HG03558 (cell line): ENCODE data around the gene TTC28.

Experiments used
- ATAC-seq: cut with Tn5 transposase; IDR thresholded peaks from one replicate; pipeline ENCODE4 v1.9.1; 2021; ENCODE audit warnings: moderate number of reproducible peaks; ENCODE audit not compliant: unreplicated experiment; ENCODE audit errors: extremely low read depth

Gene TTC28

DNA sequence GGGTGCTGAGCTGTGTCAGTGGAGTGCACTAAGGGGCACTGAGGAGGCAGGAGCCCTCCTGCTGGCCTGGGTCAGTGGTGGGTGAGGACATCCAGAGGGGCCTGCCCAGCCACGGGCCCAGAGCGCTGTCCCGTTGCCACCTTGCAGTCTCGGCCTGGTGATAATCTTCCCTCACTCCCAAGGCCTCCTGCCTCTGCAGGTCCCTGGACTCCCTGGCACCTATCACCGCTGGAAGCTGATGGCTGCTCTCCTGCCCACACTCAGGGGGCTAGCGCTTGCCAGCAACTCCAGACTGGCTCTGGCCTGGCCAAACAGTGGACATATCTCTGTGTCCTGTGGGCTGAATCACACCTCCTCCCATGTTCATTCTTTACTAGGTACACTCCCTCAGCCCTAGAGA, 674.1 kb downstream of the TTC28 start:
- ATAC-seq: no peak

DNA sequence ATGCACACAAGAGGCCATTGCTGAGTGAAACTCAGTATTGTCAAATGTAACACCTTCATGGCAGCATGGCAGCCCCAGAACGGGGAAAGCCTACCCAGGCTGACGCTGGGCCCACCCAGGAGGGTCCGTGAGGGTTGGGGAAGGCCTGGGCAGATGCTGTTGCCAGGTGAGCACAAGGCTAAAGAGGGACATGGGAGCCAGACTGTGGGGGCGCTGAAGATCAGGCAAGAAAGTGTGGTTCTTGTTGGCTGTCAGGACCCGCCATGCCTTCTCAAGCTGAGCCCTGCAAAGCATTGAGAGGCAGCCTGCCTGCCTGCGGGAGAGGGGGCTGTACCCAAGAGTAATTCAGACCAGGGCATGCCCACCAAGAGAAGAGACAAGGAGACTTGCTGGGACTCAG, 675.6 kb downstream of the TTC28 start:
- ATAC-seq: no peak

GRCh38 chr22:28002863-28003565, 676.6 kb downstream of the TTC28 start:
- no peak for ATAC-seq

GRCh38 chr22:28002181-28002700, 677.4 kb downstream of the TTC28 start:
- no peak for ATAC-seq

DNA sequence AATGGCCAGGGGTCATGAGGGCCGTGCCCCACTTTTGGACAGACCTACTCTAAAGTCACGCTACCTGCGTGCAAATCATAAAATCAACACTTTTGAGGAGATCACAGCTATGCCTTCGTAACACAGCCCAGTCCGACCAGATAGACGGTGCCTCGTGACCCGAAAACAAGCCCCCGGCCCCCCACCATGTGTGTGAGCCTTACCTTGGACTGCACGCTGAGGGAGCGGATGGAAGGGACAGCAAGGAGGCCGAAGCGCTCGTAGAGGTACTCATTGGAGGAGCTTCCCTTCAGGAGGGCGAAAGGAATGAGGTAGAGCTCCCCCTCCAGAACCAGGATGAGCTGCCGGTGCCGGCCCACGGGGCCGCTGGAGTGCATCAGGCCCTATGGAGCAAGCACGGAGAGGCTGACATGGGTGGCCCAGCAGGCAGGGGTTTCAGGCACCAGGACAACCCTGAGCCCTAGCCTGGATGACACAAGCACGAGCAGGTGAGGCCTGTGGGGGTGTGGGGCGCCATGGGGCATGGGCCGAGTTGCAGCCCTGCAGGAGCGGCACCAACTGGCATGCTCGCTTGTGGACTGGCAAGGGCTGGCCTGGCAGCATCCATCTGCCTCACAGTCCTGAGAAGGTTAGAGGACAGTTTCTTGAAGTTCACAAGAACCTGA, 678.3 kb downstream of the TTC28 start:
- no peak for ATAC-seq

- no peak for ATAC-seq
Observed at GRCh38 chr22:28000361-28000760, 679.3 kb downstream of the TTC28 start.

DNA sequence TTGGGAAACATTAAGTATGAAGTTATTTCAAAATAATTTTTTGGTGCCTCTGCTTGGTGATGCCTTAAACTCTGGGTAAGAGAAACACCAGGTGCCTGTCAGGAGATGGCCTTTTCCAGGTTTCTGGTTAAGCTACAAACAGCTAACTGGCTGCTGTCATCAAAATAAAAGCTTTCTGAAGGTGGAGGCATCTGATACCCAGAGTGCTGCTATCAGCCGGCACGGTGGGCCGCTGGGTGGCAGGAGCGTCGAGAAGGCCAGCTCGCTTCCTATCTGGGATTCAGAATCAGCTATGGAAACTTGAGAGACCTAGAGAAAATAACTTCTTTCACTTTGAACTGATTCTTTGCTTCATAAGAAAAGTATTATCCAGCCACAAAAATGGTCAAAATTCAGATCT, 679.8 kb downstream of the TTC28 start:
- ATAC-seq: no peak

DNA sequence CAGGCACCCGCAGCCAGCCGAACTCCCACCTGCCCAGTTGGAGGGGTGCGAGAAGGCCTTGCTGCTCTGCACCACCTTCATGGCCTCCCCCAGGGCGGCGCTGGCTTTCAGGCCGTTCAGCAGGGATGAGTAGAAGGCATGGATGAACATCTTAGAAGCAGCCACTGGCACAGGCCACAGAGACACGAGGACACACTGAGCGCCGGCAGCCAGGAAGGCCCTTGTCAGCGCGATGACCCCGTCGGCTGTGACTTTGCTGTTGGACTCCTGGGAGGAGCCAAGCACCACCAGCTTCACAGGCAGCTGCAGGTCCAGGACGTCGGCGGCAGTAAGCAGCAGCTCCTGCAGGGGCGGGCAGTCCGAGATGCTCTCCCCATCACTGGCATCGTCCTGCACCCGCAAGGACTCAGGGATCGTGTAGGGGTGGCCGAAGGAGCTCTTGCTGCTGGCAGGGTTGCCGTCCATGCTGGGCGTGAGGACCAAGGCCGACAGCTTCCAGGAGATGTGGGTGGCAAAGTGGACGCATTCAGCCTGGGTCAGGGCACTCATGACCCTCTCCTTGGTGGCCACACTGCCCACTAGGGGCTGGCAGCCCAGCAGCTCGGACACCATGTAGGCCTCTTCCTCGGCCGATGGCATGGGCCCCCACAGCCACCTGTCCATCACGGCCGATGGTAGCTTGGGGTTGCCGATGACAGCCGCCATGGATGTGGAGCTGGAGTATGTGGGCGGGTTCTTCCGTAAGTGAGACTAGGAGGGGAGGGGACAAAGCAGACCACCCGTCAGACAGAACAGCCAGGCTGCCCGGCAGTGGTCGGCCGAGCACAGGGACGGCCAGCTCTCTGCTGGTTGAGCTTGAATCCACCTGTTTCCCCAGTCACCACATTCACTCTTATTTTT, 680.9 kb downstream of the TTC28 start:
- ATAC-seq: no peak

- ATAC-seq: no peak
Observed at GRCh38 chr22:27997538-27997937, 682.1 kb downstream of the TTC28 start.

GRCh38 chr22:27996981-27997380, 682.7 kb downstream of the TTC28 start:
- no peak for ATAC-seq

DNA sequence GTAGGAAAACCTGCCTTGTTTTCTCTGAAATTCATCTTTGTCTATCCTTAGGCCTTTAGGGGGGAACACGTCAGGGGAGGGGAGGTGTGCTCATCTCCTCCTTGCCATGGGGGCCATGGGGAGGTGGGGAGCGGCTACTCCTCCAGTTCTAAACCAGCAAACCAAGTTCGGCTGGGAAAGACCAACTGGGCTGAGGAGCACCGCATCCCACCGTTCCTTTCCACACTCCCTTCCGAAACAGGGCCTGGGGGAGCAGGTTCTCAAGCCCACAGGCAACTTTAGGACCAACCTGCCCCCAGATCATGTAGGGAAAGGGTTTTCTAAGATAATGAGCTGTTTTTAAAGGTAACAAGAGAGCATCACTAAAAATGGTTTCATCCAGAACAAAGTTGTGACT, 683.1 kb downstream of the TTC28 start:
- ATAC-seq: no peak

DNA sequence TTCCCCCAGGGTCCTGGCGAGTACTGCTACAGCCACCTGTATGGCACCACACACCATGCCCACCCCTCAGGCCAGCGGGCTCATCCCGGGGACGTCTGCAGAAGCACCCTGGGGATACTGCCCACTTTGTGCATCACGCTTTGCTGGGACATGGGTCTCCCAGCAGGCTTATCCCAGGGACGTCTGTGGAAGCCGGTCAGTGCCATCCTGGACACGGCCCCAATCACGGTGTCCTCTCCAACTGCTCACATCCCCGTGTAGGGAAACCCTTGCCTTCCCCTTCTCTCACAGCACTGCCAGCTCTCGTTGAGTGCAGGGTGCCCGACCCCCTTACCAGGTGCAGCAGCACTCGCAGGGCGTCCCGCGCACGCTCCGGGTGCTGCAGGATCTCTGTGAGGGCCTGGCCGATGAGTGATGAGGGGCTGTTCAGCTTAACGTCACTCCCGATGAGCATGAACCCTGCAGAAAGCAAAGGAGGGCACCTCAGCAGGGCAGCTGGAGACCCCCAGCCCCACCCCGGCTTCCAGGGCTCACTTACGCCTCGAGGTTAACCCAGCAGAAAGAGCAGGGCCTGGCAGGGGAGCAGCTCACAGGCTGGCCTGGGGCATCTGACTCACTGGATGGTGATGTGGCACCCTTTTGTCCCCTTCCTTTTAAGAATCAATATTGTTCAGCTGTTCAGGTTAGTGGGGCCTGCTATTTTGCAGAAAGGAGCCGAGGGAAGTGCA, 683.7 kb downstream of the TTC28 start:
- ATAC-seq: no peak

- ATAC-seq: no peak
Observed at GRCh38 chr22:27994481-27995331, 684.9 kb downstream of the TTC28 start.

- no peak for ATAC-seq
Observed at GRCh38 chr22:27993774-27994350, 685.8 kb downstream of the TTC28 start.

DNA sequence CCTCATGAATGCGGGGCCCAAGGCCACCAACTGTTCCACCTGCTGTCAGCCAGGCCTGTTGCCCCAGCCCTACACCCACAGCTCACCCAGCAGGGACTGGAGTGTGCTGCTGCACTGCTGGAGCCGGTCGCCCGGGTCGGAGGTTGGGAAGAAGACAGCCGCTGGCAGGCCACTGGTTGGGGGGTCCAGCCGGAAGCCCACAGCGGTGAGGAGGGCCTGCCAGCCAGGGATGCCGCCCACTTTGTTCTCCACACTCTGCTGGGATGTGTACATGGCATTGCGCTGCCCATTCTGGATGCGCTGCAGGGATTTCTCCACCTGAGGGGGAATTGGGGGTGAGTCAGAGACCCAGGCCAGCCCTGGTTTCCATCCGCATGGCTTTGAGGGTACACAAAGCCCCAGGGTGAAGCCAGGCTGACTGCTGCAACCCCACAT, 686.4 kb downstream of the TTC28 start:
- no peak for ATAC-seq

DNA sequence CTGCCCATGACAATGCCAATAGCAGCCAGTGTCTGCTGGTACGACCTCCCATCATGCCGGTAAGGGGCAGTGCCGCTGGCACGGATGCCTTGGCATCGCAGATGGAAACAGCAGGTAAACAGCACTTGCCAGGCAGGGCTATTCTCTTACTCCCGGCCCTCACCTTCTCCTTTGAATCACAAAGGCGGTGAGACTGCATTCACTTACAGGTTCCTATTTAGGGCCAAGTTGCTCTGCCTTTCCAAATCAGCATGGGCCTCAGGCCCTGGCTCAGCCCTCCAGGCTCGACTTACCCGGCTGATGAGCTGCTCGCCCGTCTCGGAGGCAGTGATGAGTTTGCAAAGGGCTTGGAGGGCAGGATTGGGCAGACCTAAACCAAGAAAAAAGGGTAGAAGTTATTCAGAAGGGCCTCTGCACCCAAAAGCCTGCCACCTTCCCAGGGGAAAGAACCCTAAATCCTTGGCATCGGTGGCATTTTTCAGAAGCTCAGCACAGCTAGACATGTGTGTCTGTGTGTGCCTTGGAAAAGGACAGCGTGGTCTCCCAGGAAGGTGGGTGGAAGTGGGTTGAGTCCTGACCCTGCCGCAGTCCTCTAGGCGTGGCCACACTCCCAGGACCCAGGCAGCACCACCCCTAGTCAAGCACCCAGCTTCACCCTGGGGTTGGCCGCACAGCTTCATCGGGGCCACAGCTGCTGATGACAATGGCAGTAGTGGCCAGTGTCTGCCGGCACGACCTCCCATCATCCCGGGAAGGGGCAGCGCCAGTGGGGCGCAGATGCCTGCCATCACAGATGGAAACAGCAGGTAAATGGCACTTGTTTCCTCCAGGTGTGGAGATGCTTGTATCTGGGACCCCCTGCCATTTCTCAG, 687.1 kb downstream of the TTC28 start:
- ATAC-seq: no peak

GRCh38 chr22:27991586-27992293, 687.9 kb downstream of the TTC28 start:
- ATAC-seq: no peak
